H7 (cell line): Measurements from ENCODE around the gene ACRBP. TPM values are rescaled to one million over a fixed set of nuclear protein-coding genes. Genes with fewer than 3 reads are reported as not detected.

Source experiments
- DNase-seq: peaks from one replicate; pipeline ENCODE4 v3.0.0; 2012
- H3K27me3 ChIP-seq: 2 replicates; pipeline ENCODE4 v1.6.0; 2011; ENCODE audit warnings: mild to moderate bottlenecking, low read length; ENCODE audit not compliant: control insufficient read depth, insufficient read depth
- H3K36me3 ChIP-seq: replicated peaks from 2 replicates; pipeline ENCODE4 v1.5.1; 2011; ENCODE audit warnings: low read length; ENCODE audit not compliant: control insufficient read depth, insufficient read depth
- H3K4me3 ChIP-seq: 2 replicates; pipeline ENCODE4 v1.5.1; 2011; ENCODE audit warnings: low read depth, mild to moderate bottlenecking, control low read depth, low read length, moderate library complexity; ENCODE audit not compliant: insufficient read depth
- total RNA-seq: library from RNA; depleted of rRNA; stranded (reverse); fragments of >200 nt; shearing (Covaris generic); gene quantifications from 2 replicates; pipeline ENCODE4 v1.2.3, GENCODE V29; 2014

ACRBP gene
- total RNA-seq, 1 experiment from 2014 or later: 0.80 TPM

- H3K27me3 ChIP-seq: peaks cover 4% of the 10 kb centered on the region
- DNase-seq: peak; percentile 59
Measured at GRCh38 chr12:6614513-6615172, 32.6 kb downstream of the ACRBP start.

DNA sequence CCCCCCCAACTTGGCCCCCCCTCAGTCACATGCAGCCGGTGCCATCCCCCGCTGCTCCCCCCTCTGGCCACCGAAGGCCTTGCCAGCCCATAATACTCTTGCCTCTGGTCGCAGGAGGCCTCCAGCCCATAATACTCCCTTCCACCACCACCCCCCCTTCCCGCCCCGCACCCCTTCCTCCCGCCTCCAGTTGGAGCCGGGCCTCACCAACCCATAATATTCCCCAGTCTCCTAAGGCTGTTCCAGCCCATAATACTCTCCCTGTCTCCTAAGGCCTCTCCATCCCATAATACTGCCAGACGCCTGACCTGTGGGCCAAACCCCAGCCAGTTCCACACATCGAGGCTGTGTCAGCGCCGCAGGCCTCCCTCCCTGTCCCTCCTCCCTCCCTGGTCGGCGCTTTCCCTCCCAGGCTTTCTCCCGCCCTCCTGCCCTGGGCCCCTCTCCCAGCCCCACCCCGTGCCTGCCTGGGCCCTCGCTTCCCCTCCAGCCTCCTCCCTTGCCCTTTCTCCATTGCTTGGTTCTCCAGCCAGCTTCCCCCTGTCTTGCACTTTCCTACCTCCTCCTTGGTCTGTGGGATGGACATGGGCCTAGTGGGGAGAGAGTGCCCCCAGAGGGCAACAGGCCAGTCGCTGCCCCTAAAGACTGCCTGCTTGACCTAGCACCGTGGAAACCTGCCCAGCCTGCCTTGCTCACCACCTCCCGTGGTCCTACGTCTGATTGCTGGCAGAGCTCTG is 33.3 kb downstream of the ACRBP start:
- Histone ChIP-seq H3K27me3 (no peaks in the 10 kb centered on the region; the same call in 1 of the 2 replicates), H3K36me3 (no peaks in the 10 kb centered on the region), H3K4me3 (peak overlapping the region; percentile 18)
- DNase-seq: peak; percentile 94

More at GRCh38 chr12:6614513-6615172, 32.6 kb downstream of the ACRBP start:
- H3K4me3 ChIP-seq: no peak overlapping the region; the same call in 1 of the 2 replicates
- H3K36me3 ChIP-seq: no peaks in the 10 kb centered on the region

GRCh38 chr12:6613015-6613775 is 34.0 kb downstream of the ACRBP start:
- Histone ChIP-seq H3K27me3 (no peaks in the 10 kb centered on the region), H3K4me3 (peak overlapping the region; percentile 50), H3K36me3 (no peaks in the 10 kb centered on the region)
- DNase-seq: peak; percentile 69

DNA sequence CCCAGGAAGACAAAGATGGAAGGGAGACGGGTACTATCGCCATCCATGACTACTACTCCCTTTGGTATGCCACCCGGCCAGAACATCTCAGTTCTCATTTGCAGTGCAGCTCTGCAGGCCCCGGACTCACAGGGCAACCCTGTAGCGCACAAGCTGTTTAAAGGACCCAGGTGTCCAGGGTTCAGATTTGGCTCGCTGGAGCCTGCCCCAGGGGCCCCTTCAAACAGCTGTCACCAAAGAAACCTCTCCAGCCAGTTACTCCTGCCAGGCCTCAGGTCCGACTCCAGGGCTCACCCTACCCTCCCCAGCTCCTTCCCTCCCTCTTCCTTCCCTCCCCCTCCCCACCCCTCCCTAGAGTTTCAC is 34.6 kb downstream of the ACRBP start:
- Histone ChIP-seq H3K36me3 (no peaks in the 10 kb centered on the region), H3K4me3 (peak overlapping the region; percentile 50), H3K27me3 (no peaks in the 10 kb centered on the region)
- no peak for DNase-seq

GRCh38 chr12:6612247-6612646 is 35.0 kb downstream of the ACRBP start:
- DNase-seq: no peak
- no peaks in the 10 kb centered on the region for H3K36me3 ChIP-seq
- peak overlapping the region; percentile 50; the same call in 1 of the 2 replicates for H3K4me3 ChIP-seq
- H3K27me3 ChIP-seq: no peaks in the 10 kb centered on the region

- H3K27me3 ChIP-seq: no peaks in the 10 kb centered on the region
- no peak for DNase-seq
- H3K4me3 ChIP-seq: no peak overlapping the region
- peaks cover 4% of the 10 kb centered on the region for H3K36me3 ChIP-seq
Measured at GRCh38 chr12:6608592-6609281, 38.5 kb downstream of the ACRBP start.

DNA sequence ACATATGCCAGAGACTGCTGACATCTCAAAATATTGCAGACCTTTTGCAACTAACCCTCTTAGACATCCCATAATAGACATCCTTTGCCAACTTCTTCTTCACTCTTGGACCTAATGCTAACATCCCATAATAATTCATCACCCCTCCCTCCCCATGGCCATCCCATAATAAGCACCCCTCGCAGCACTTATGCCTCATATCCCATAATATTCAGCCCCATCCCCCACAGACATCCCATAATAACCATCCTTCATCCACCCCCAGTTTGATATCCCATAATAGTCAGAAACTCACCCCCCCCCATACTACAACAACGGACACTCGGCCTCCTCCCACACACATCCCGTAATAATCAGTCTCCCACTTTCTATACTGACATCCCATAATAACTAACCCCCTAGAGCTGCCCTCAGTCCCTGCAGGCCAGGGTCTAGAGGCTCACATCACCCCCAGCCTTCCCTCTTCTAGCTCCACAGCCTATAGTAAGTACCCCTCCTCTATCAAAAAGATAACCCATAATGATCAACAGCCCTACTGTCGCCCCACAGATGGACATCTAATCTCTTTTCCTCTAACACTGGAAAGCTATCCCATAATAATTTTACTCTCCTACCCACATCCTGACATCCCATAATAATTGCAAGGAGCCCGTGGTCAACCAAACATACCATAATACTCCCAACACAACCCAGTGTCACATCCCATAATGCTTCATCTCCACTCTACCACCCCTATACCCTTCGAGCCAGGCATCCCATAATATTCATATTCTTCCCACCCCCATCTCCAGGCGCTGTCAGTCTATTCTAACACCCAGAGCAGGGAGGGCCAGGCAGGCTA is 39.3 kb downstream of the ACRBP start:
- DNase-seq: peak; percentile 66

DNA sequence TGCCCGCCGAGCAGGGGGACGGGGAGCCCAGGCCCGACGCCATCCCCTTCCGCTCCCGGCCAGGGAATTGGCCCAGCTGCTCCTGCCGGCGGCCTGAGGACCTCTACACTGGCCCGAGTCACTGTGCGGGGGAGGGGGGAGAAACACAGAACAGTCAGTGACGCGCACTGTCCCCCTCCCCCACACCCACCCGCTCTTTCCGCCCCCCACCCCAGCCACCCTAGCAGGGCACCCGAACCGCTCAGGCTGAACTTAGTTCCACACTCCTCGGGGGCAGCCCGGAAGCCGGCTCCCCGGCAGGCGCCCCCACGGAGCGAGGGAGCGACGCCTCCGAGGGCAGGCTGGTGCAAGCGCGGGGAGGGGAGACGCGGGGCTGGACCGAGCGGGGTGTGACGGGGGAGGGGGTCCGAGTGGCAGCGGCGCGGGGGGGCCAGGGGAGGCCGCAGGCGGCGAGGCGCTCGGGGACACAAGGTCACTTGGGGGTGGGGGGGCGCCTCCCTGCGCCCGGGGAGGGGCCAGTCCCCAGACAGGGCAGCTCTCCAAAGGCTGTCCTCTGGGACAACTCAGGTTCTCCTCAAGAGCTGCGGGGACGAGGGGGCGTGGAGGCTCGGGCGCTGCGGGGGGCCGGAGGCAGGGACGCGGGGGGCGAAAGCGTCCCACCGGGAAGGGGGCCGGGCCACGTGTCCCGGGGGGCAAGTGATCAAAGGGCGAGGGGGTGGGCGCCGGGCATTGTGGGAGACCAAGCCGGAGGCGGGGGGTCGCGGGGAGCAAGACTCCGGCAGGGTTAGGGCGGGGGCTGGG is 40.7 kb downstream of the ACRBP start:
- Histone ChIP-seq H3K4me3 (peak overlapping the region; percentile 86), H3K36me3 (peaks cover 17% of the 10 kb centered on the region), H3K27me3 (no peaks in the 10 kb centered on the region)
- DNase-seq: peak; percentile 89

More for the DNA sequence above, 39.3 kb downstream of the ACRBP start:
- Histone ChIP-seq H3K4me3 (no peak overlapping the region), H3K27me3 (no peaks in the 10 kb centered on the region), H3K36me3 (peaks cover 6% of the 10 kb centered on the region)

DNA sequence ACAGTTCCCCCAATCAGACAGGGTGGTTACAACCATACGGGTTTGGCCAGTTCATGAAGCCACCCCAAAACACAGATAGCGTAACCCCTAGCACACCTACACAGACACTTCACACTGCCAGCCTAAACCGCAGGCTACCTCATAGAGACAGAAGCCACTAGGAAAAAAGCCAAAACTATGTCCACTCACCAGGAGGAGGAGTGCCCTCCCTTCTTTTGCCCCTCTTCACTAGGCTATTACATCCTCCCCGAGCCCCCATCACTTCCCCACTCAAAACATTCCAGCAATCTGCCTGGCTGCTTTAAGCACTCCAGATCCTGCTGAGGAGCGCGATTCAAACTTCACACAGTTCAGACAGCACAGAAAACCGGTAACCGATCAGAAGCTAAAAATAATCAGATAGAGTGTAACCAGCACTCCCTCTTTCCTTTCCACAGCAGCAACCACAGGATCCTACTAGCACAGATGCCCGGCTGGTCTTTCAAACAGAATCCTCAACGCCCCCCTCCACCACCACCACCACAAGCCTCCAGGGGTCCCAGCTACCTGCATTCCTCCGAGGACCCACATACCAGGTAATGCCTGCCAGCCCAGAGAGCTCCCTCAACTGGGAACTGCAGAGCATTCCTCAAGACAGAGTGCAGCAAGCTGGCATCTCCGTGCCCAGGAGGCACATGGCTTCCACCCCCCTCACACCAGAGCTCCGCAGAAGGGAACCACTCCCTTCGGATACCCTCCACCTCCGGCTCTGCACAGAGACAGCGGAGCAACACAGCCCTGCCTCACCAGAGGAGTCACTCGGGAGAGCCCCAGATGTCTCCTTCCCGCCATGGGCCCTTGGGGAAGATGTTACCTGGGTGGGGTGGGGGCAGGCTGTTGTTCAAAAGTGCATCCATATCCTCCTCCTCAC is 41.6 kb downstream of the ACRBP start:
- DNase-seq: peak; percentile 74
- Histone ChIP-seq H3K36me3 (peaks cover 25% of the 10 kb centered on the region), H3K27me3 (no peaks in the 10 kb centered on the region), H3K4me3 (peak overlapping the region; percentile 86)

GRCh38 chr12:6604259-6605029 is 42.8 kb downstream of the ACRBP start:
- Histone ChIP-seq H3K4me3 (no peak overlapping the region), H3K36me3 (peaks cover 37% of the 10 kb centered on the region), H3K27me3 (no peaks in the 10 kb centered on the region)
- DNase-seq: no peak

- H3K36me3 ChIP-seq: peaks cover 42% of the 10 kb centered on the region
- DNase-seq: peak; percentile 69
- H3K4me3 ChIP-seq: no peak overlapping the region
- H3K27me3 ChIP-seq: no peaks in the 10 kb centered on the region
Measured at GRCh38 chr12:6603095-6603567, 44.1 kb downstream of the ACRBP start.

DNA sequence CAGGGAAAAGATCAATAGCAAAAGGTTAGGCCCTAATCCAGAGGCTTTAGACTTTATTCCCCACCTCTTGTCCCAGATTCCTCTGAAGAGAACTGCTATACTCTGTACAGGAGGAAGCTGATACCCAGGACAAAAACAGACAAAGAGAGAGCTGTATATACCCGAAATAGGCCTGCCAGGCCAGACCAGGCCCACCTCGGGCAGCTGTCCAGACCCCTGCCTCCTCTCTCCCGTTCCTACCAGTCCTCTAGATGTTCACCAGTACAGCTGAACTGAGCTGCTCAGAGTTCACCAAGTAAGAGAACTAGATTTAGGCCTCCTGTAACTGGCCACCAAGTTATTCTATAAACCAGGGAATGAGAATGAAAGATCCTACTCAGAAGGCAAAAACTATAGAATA is 44.7 kb downstream of the ACRBP start:
- peaks cover 48% of the 10 kb centered on the region for H3K36me3 ChIP-seq
- no peaks in the 10 kb centered on the region for H3K27me3 ChIP-seq
- H3K4me3 ChIP-seq: no peak overlapping the region
- no peak for DNase-seq
